Immature natural killer cell (primary cell): ENCODE measurements around the gene ZBTB45. TPM values are rescaled to one million over a fixed set of nuclear protein-coding genes. Genes with fewer than 3 reads are reported as not detected.

Experiments used
- DNase-seq, 3 donors: peaks; one replicate each; pipeline ENCODE4 v3.0.0; 2022; ENCODE audit warnings: mixed read lengths in 1 of 3
- H3K27ac Mint-ChIP-seq, 6 donors: one replicate each; pipeline ENCODE4 v1.8.0; 2020; ENCODE audit warnings: mixed read lengths in 6 of 6, mild to moderate bottlenecking in 5 of 6, inconsistent platforms in 4 of 6, moderate library complexity in 3 of 6
- H3K27me3 Mint-ChIP-seq, 3 donors: one replicate each; pipeline ENCODE4 v1.8.0; 2020 to 2021; ENCODE audit warnings: low read depth in 3 of 3, mild to moderate bottlenecking in 3 of 3, mixed read lengths in 3 of 3, moderate library complexity in 3 of 3, inconsistent platforms in 1 of 3
- H3K36me3 Mint-ChIP-seq, 3 donors: one replicate each; pipeline ENCODE4 v1.8.0; 2020; ENCODE audit warnings: mixed read lengths in 3 of 3, inconsistent platforms in 2 of 3, mild to moderate bottlenecking in 2 of 3
- H3K4me1 Mint-ChIP-seq, 2 donors: one replicate each; pipeline ENCODE4 v1.8.0; 2020; ENCODE audit warnings: inconsistent platforms in 2 of 2, mild to moderate bottlenecking in 2 of 2, mixed read lengths in 2 of 2, moderate library complexity in 1 of 2
- H3K4me3 Mint-ChIP-seq, 5 donors: one replicate each; pipeline ENCODE4 v1.8.0; 2020; ENCODE audit warnings: mild to moderate bottlenecking in 5 of 5, mixed read lengths in 5 of 5, inconsistent platforms in 3 of 5, moderate library complexity in 3 of 5
- H3K9me3 Mint-ChIP-seq, 6 donors: one replicate each; pipeline ENCODE4 v1.8.0; 2020; ENCODE audit warnings: mild to moderate bottlenecking in 6 of 6, mixed read lengths in 6 of 6, inconsistent platforms in 4 of 6, moderate library complexity in 3 of 6
- polyA plus RNA-seq, 3 donors: library from polyadenylated mRNA; unstranded; fragments of 300-500 nt; fragmentation: Illumina TruSeq; gene quantifications; one replicate each; pipeline ENCODE4 v1.2.3, GENCODE V29; 2021

The ZBTB45 gene
- polyA plus RNA-seq, 3 donors from 2014 or later: 2.8 to 7.2 (median 3.4) TPM

GRCh38 chr19:58466089-58466759 is 53.4 kb downstream of the ZBTB45 start:
- no peaks in the 10 kb centered on the region for H3K9me3 Mint-ChIP-seq
- H3K4me3 Mint-ChIP-seq: peak overlapping the region; percentile 81 to 87 (median 84)
- peaks cover 0 to 11% (median 3%) of the 10 kb centered on the region in 3 donors for H3K27me3 Mint-ChIP-seq
- H3K36me3 Mint-ChIP-seq: no peaks in the 10 kb centered on the region
- peak overlapping the region; percentile 57 to 90 (median 82) for H3K27ac Mint-ChIP-seq
- H3K4me1 Mint-ChIP-seq: peaks cover 23 to 29% of the 10 kb centered on the region in 2 donors
- DNase-seq: no peak

Other genes with a start within 250 kb of the ZBTB45 start
- 1 to 10 TPM in 1 of 3 donors, under 1 TPM in 1, not detected in 1; 0.29 to 1.0 TPM for gene ZNF8, start 240.9 kb downstream of the ZBTB45 start, polyA plus RNA-seq
- gene ERVK3-1, start 214.4 kb downstream of the ZBTB45 start, polyA plus RNA-seq: 100 to 1,000 TPM in 1 of 3 donors, 10 to 100 TPM in 2; 76.5 to 113 (median 91.6) TPM
- 1 to 10 TPM in 2 of 3 donors, under 1 TPM in 1; 0.90 to 3.0 (median 2.1) TPM for gene ZSCAN22, start 192.8 kb downstream of the ZBTB45 start, polyA plus RNA-seq
- 10 to 100 TPM; 14.4 to 33.4 (median 32.4) TPM for gene A1BG, start 166.3 kb downstream of the ZBTB45 start, polyA plus RNA-seq
- gene ZNF497, start 157.1 kb downstream of the ZBTB45 start, polyA plus RNA-seq: under 1 TPM; 0.40 to 0.91 (median 0.62) TPM
- 1 to 10 TPM; 1.2 to 3.6 (median 1.4) TPM for gene ZNF837, start 138.8 kb downstream of the ZBTB45 start, polyA plus RNA-seq
- 1,000 to 10,000 TPM in 1 of 3 donors, 100 to 1,000 TPM in 2; 558 to 1,355 (median 731) TPM for gene RPS5, start 132.5 kb downstream of the ZBTB45 start, polyA plus RNA-seq
- not detected for gene RNF225, start 124.2 kb downstream of the ZBTB45 start, polyA plus RNA-seq
- gene ZNF584, start 111.2 kb downstream of the ZBTB45 start, polyA plus RNA-seq: 10 to 100 TPM in 1 of 3 donors, 1 to 10 TPM in 2; 3.4 to 12.2 (median 4.4) TPM
- gene ZNF132, start 79.7 kb downstream of the ZBTB45 start, polyA plus RNA-seq: 1 to 10 TPM in 1 of 3 donors, under 1 TPM in 1, not detected in 1; 0.60 to 1.2 TPM
- gene ZNF324B, start 68.2 kb downstream of the ZBTB45 start, polyA plus RNA-seq: 1 to 10 TPM in 2 of 3 donors, not detected in 1; 1.1 to 2.0 TPM
- gene ZNF324, start 52.7 kb downstream of the ZBTB45 start, polyA plus RNA-seq: 10 to 100 TPM in 2 of 3 donors, 1 to 10 TPM in 1; 5.8 to 13.8 (median 11.4) TPM
- gene ZNF446, start 43.5 kb downstream of the ZBTB45 start, polyA plus RNA-seq: 1 to 10 TPM; 2.3 to 3.6 (median 2.5) TPM
- gene SLC27A5, start 7.8 kb downstream of the ZBTB45 start, polyA plus RNA-seq: 10 to 100 TPM in 2 of 3 donors, 1 to 10 TPM in 1; 7.6 to 23.7 (median 14.8) TPM
- gene TRIM28, start 24.3 kb upstream of the ZBTB45 start, polyA plus RNA-seq: 10 to 100 TPM; 34.3 to 36.3 (median 35.7) TPM
- 100 to 1,000 TPM; 210 to 265 (median 231) TPM for gene CHMP2A, start 35.3 kb upstream of the ZBTB45 start, polyA plus RNA-seq
- 10 to 100 TPM; 10.8 to 18.5 (median 15.5) TPM for gene UBE2M, start 38.8 kb upstream of the ZBTB45 start, polyA plus RNA-seq
- 10 to 100 TPM in 1 of 3 donors, 1 to 10 TPM in 2; 3.2 to 10.4 (median 7.1) TPM for gene MZF1, start 53.5 kb upstream of the ZBTB45 start, polyA plus RNA-seq